GM19240 (cell line): Measurements from ENCODE around the gene CADM2.
"Not testable (repeated sequence)": the region's sequence is repeated elsewhere in the genome, so short reads cannot be mapped to it uniquely, and the experiment has no call there.

Experiments
- DNase-seq: peaks from one replicate; pipeline ENCODE4 v3.0.0; 2011; ENCODE audit warnings: low spot score; ENCODE audit not compliant: insufficient read length

Gene CADM2

GRCh38 chr3:84958495-84959469, at the start of gene CADM2:
TSS of gene CADM2 (plus strand) at chr3:84958989.
- peak; percentile 25 for DNase-seq

- DNase-seq, result not testable (repeated sequence)
Measured at GRCh38 chr3:84918592-84918991, 40.2 kb upstream of the CADM2 start.

- DNase-seq, result no peak
Measured at GRCh38 chr3:84922682-84923081, 36.1 kb upstream of the CADM2 start.

- no peak for DNase-seq
Measured at GRCh38 chr3:84925571-84925970, 33.2 kb upstream of the CADM2 start.

GRCh38 chr3:84943379-84943778, 15.4 kb upstream of the CADM2 start:
- no peak for DNase-seq

- DNase-seq, result no peak
Measured at GRCh38 chr3:84946240-84946639, 12.5 kb upstream of the CADM2 start.

- no peak for DNase-seq
Measured at GRCh38 chr3:84959470-84960271, 882 bp downstream of the CADM2 start.

GRCh38 chr3:84960581-84960980, 1.8 kb downstream of the CADM2 start:
- DNase-seq, result no peak

GRCh38 chr3:84961011-84961410, 2.2 kb downstream of the CADM2 start:
- DNase-seq, result no peak

- no peak for DNase-seq
Measured at GRCh38 chr3:84961521-84962255, 2.9 kb downstream of the CADM2 start.

GRCh38 chr3:84962415-84962814, 3.6 kb downstream of the CADM2 start:
- DNase-seq, result no peak

GRCh38 chr3:84963137-84963536, 4.3 kb downstream of the CADM2 start:
- no peak for DNase-seq

GRCh38 chr3:84965141-84965540, 6.4 kb downstream of the CADM2 start:
- no peak for DNase-seq

- no peak for DNase-seq
Measured at GRCh38 chr3:84967767-84968581, 9.2 kb downstream of the CADM2 start.

- DNase-seq, result no peak
Measured at GRCh38 chr3:84968701-84969235, 10.0 kb downstream of the CADM2 start.

- no peak for DNase-seq
Measured at GRCh38 chr3:84974347-84974746, 15.6 kb downstream of the CADM2 start.

- DNase-seq, result no peak
Measured at GRCh38 chr3:84977021-84977420, 18.2 kb downstream of the CADM2 start.

- no peak for DNase-seq
Measured at GRCh38 chr3:84978843-84979242, 20.1 kb downstream of the CADM2 start.

GRCh38 chr3:84980011-84980410, 21.2 kb downstream of the CADM2 start:
- no peak for DNase-seq

- no peak for DNase-seq
Measured at GRCh38 chr3:84980456-84980855, 21.7 kb downstream of the CADM2 start.
